OCI-LY7 (cell line): ENCODE results near the gene TM6SF1. TPM values are rescaled to one million over a fixed set of nuclear protein-coding genes. Genes with fewer than 3 reads are reported as not detected.

Source experiments
- BruUV-seq: library from RNA; stranded (reverse); fragments of 400-500 nt; replicated peaks from 2 replicates; lab custom pipeline; 2021; lab: Mats Ljungman, UMichigan
- CTCF ChIA-PET: fragments of 300-600 bp; sonication (Branson Sonifier 250); formaldehyde crosslinking; loops from one replicate; lab custom pipeline; 2022; ENCODE audit warnings: antibody characterized with exemption; ENCODE audit not compliant: unreplicated experiment; lab: Charles Lee
- POLR2A ChIA-PET: fragments of 300-600 bp; sonication (Branson Sonifier 250); formaldehyde crosslinking; loops from one replicate; lab custom pipeline; 2022; ENCODE audit warnings: antibody characterized with exemption; lab: Charles Lee
- DNase-seq: peaks from one replicate; pipeline ENCODE4 v3.0.0-alpha.2; 2015; ENCODE audit warnings: low spot score
- H2AFZ ChIP-seq: fragments of 200-600 bp; sonication (generic), shearing (Covaris generic); 2 replicates; pipeline ENCODE4 v1.6.1; 2014; ENCODE audit warnings: mild to moderate bottlenecking, antibody characterized with exemption, low read length, moderate library complexity
- H3K27ac ChIP-seq: fragments of 200-600 bp; sonication (generic); 2 replicates; pipeline ENCODE4 v1.5.1; 2014; ENCODE audit warnings: mixed run types, low read depth, mild to moderate bottlenecking, moderate library complexity, low read length, inconsistent platforms; ENCODE audit not compliant: poor library complexity, severe bottlenecking
- H3K36me3 ChIP-seq: fragments of 200-600 bp; sonication (generic); 2 replicates; pipeline ENCODE4 v1.6.1; 2014; ENCODE audit warnings: mild to moderate bottlenecking, antibody characterized with exemption, low read length, moderate library complexity, mixed read lengths; ENCODE audit not compliant: insufficient read depth
- H3K4me1 ChIP-seq: fragments of 200-600 bp; sonication (generic); 2 replicates; pipeline ENCODE4 v1.5.1; 2014; ENCODE audit warnings: mild to moderate bottlenecking, low read length; ENCODE audit not compliant: insufficient read depth, poor library complexity, severe bottlenecking
- H3K4me2 ChIP-seq: fragments of 200-600 bp; sonication (generic); 2 replicates; pipeline ENCODE4 v1.6.1; 2014; ENCODE audit warnings: mild to moderate bottlenecking, low read length
- H3K4me3 ChIP-seq: fragments of 200-600 bp; sonication (generic); 2 replicates; pipeline ENCODE4 v1.5.1; 2014; ENCODE audit warnings: mild to moderate bottlenecking, low read depth, low read length; ENCODE audit not compliant: poor library complexity, severe bottlenecking
- H3K79me2 ChIP-seq: fragments of 200-600 bp; sonication (generic); 2 replicates; pipeline ENCODE4 v1.6.1; 2016; ENCODE audit warnings: low read depth, mild to moderate bottlenecking, low read length, moderate library complexity, mixed read lengths; ENCODE audit not compliant: insufficient read depth
- H3K9me2 ChIP-seq: fragments of 200-600 bp; sonication (generic); 2 replicates; pipeline ENCODE4 v1.6.1; 2016; ENCODE audit warnings: mild to moderate bottlenecking, low read length, mixed read lengths; ENCODE audit not compliant: insufficient read depth
- H3K9me3 ChIP-seq: fragments of 200-600 bp; sonication (generic); 2 replicates; pipeline ENCODE4 v1.6.1; 2014; ENCODE audit warnings: mild to moderate bottlenecking, mixed run types, low read length, mixed read lengths
- H4K20me1 ChIP-seq: fragments of 200-600 bp; sonication (generic); 2 replicates; pipeline ENCODE4 v1.6.1; 2014; ENCODE audit warnings: mild to moderate bottlenecking, antibody characterized with exemption, low read length, moderate library complexity, mixed read lengths; ENCODE audit not compliant: insufficient read depth
- CTCF ChIP-seq: fragments of 200-600 bp; sonication (generic); conservative IDR thresholded peaks from 2 replicates; pipeline ENCODE4 v1.5.1; 2014; ENCODE audit warnings: mild to moderate bottlenecking, antibody characterized with exemption, low read length, moderate library complexity, mixed read lengths
- EZH2phosphoT487 ChIP-seq: fragments of 200-600 bp; sonication (generic); IDR thresholded peaks from 2 replicates; pipeline ENCODE4 v1.6.1; 2018; ENCODE audit warnings: low read depth, borderline replicate concordance, mild to moderate bottlenecking, mixed run types, antibody characterized with exemption, low read length, moderate library complexity, mixed read lengths
- intact Hi-C: fragments of 100-400 bp; cut with micrococcal nuclease; formaldehyde crosslinking; loops from one replicate; pipeline ENCODE4 v1.10.0; 2022; ENCODE audit not compliant: unreplicated experiment
- total RNA-seq, 2 experiments: library from RNA; depleted of rRNA in 1 of 2; stranded (reverse); fragments of >200 nt in 1 of 2; shearing (Covaris generic) in 1 of 2; gene quantifications; 2 replicates each; pipeline ENCODE4 v1.2.3, GENCODE V29; 2014 to 2022

TM6SF1 gene
- total RNA-seq, 2 experiments from 2014 or later, result 27.2 to 28.7 TPM

- H3K9me3 ChIP-seq, result peaks cover 13% of the 10 kb centered on the region
- no TSS peak for BruUV-seq
- H3K36me3 ChIP-seq, result peaks cover 60% of the 10 kb centered on the region
- H3K27ac ChIP-seq, result no peak overlapping the region
- intact Hi-C loops, result no loop called here
- peaks cover 47% of the 10 kb centered on the region for H3K4me1 ChIP-seq
- TF ChIP-seq CTCF, result no peak
- TF ChIP-seq EZH2phosphoT487, result no peak
- no peak for DNase-seq
- H3K79me2 ChIP-seq, result peaks cover 70% of the 10 kb centered on the region
- CTCF ChIA-PET, result no interaction called here
- H4K20me1 ChIP-seq, result peaks cover 50% of the 10 kb centered on the region
- H3K4me2 ChIP-seq, result peak overlapping the region; percentile 89
- POLR2A ChIA-PET, result interaction anchor here (0.6 to 1.3 kb wide), 4 partner anchors 8 to 1642 kb away, joined by 3 to 4 read pairs (median 4); no protein-coding TSS in a partner anchor
- H3K4me3 ChIP-seq, result peak overlapping the region; percentile 80
- no peaks in the 10 kb centered on the region for H3K9me2 ChIP-seq
- H2AFZ ChIP-seq, result no peak overlapping the region
These were observed 42.6 kb upstream of the TM6SF1 start for GRCh38 chr15:83064859-83065258.

GRCh38 chr15:83065431-83065830, 42.0 kb upstream of the TM6SF1 start:
- BruUV-seq, result no TSS peak
- POLR2A ChIA-PET, result interaction anchor here (0.6 to 1.3 kb wide), 3 partner anchors 8 to 1641 kb away, joined by 3 to 4 read pairs (median 4); no protein-coding TSS in a partner anchor
- Histone ChIP-seq H3K9me3 (peaks cover 19% of the 10 kb centered on the region), H4K20me1 (peaks cover 50% of the 10 kb centered on the region), H3K4me3 (peak overlapping the region; percentile 80), H3K4me1 (peaks cover 47% of the 10 kb centered on the region), H3K4me2 (peak overlapping the region; percentile 89), H3K27ac (peak overlapping the region; percentile 82), H2AFZ (no peak overlapping the region), H3K9me2 (no peaks in the 10 kb centered on the region), H3K79me2 (peaks cover 64% of the 10 kb centered on the region), H3K36me3 (peaks cover 54% of the 10 kb centered on the region)
- peak; percentile 14 for DNase-seq
- CTCF ChIA-PET, result no interaction called here
- intact Hi-C loops, result no loop called here
- TF ChIP-seq CTCF (no peak), EZH2phosphoT487 (no peak)

GRCh38 chr15:83066034-83066733, 41.3 kb upstream of the TM6SF1 start:
- peak overlapping the region; percentile 82 for H3K27ac ChIP-seq
- H3K36me3 ChIP-seq, result peaks cover 48% of the 10 kb centered on the region
- peak overlapping the region; percentile 89 for H3K4me2 ChIP-seq
- TF ChIP-seq EZH2phosphoT487 (no peak), CTCF (no peak)
- DNase-seq, result peak; percentile 25
- intact Hi-C loops, result loop anchor here (2.0 kb wide), 1 partner anchor 257 kb away; the partner anchor contains the start of gene WHAMM
- peak overlapping the region; percentile 80 for H3K4me3 ChIP-seq
- peak overlapping the region; percentile 76 for H2AFZ ChIP-seq
- BruUV-seq, result no TSS peak
- no peaks in the 10 kb centered on the region for H3K9me2 ChIP-seq
- POLR2A ChIA-PET, result interaction anchor here (1.0 to 1.3 kb wide), 2 partner anchors 9 to 256 kb away, joined by 3 to 4 read pairs; no protein-coding TSS in a partner anchor
- H4K20me1 ChIP-seq, result peaks cover 46% of the 10 kb centered on the region
- CTCF ChIA-PET, result no interaction called here
- H3K9me3 ChIP-seq, result peaks cover 21% of the 10 kb centered on the region
- peaks cover 47% of the 10 kb centered on the region for H3K4me1 ChIP-seq
- H3K79me2 ChIP-seq, result peaks cover 57% of the 10 kb centered on the region
